SK-N-SH (cell line): ENCODE data around the gene OSGIN1. TPM values are rescaled to one million over a fixed set of nuclear protein-coding genes. Genes with fewer than 3 reads are reported as not detected.

Experiments
- CTCF ChIA-PET: fragments of 300-600, 350-600 bp; formaldehyde crosslinking; extraction: SDS; loops from one replicate; lab custom pipeline; 2021; lab: Yijun Ruan, JAX
- POLR2A ChIA-PET: fragments of 350-600 bp; sonication (Branson Sonifier 250); formaldehyde crosslinking; extraction: SDS; loops from one replicate; lab custom pipeline; 2020; ENCODE audit warnings: antibody characterized with exemption, inconsistent platforms; lab: Yijun Ruan, JAX
- DNase-seq: peaks from one replicate; pipeline ENCODE4 v3.0.0; 2012
- H2AFZ ChIP-seq: fragments of 200-600 bp; sonication (generic); 2 replicates; pipeline ENCODE4 v1.8.1; 2016; ENCODE audit warnings: antibody characterized with exemption, mild to moderate bottlenecking, low read depth
- H3F3A ChIP-seq: fragments of 200-600 bp; sonication (generic); replicated peaks from 2 replicates; pipeline ENCODE3; 2016; ENCODE audit warnings: antibody characterized with exemption, mild to moderate bottlenecking; ENCODE audit not compliant: insufficient read depth
- H3K27ac ChIP-seq, 2 experiments: fragments of 200-500 bp in 1 of 2; fragments of 200-600 bp in 1 of 2; sonication (Bioruptor generic) in 1 of 2; sonication (generic), shearing (Covaris generic) in 1 of 2; 2 replicates each; pipeline versions ENCODE4 v1.5.1 to v1.6.1; 2014 to 2016; ENCODE audit warnings: low read depth in 2 of 2, inconsistent platforms in 1 of 2, low read length in 1 of 2, mild to moderate bottlenecking in 1 of 2, mixed read lengths in 1 of 2
- H3K27me3 ChIP-seq: fragments of 200-600 bp; sonication (generic), shearing (Covaris generic); 2 replicates; pipeline ENCODE4 v1.6.1; 2016; ENCODE audit warnings: mixed run types; ENCODE audit not compliant: insufficient read depth
- H3K36me3 ChIP-seq, 2 experiments: fragments of 200-500 bp in 1 of 2; fragments of 200-600 bp in 1 of 2; sonication (Bioruptor generic) in 1 of 2; sonication (generic) in 1 of 2; replicated peaks in 1 of 2; 2 replicates each; pipeline versions ENCODE3 to v1.5.1; 2014 to 2016; ENCODE audit warnings: low read length in 1 of 2, mild to moderate bottlenecking in 1 of 2; ENCODE audit not compliant: insufficient read depth in 2 of 2, control insufficient read depth in 1 of 2
- H3K4me1 ChIP-seq, 2 experiments: fragments of 200-500 bp in 1 of 2; fragments of 200-600 bp in 1 of 2; sonication (Bioruptor generic) in 1 of 2; sonication (generic), shearing (Covaris generic) in 1 of 2; 2 replicates each; pipeline versions ENCODE4 v1.5.1 to v1.6.1; 2014 to 2016; ENCODE audit warnings: low read depth in 1 of 2, low read length in 1 of 2, mixed run types in 1 of 2; ENCODE audit not compliant: insufficient read depth in 2 of 2, control insufficient read depth in 1 of 2
- H3K4me2 ChIP-seq: fragments of 200-600 bp; sonication (generic), shearing (Covaris generic); 2 replicates; pipeline ENCODE4 v1.6.1; 2017; ENCODE audit warnings: mixed run types
- H3K4me3 ChIP-seq, 2 experiments: fragments of 200-500 bp in 1 of 2; fragments of 200-600 bp in 1 of 2; sonication (Bioruptor generic) in 1 of 2; sonication (generic), shearing (Covaris generic) in 1 of 2; 2 replicates each; pipeline versions ENCODE4 v1.5.1 to v1.8.1; 2014 to 2016; ENCODE audit warnings: low read depth in 2 of 2, inconsistent platforms in 1 of 2, low read length in 1 of 2, mild to moderate bottlenecking in 1 of 2, mixed read lengths in 1 of 2, moderate library complexity in 1 of 2
- H3K79me2 ChIP-seq: fragments of 200-600 bp; sonication (generic); 2 replicates; pipeline ENCODE4 v1.8.1; 2017; ENCODE audit warnings: mild to moderate bottlenecking; ENCODE audit not compliant: insufficient read depth
- H3K9ac ChIP-seq: fragments of 200-600 bp; sonication (generic); 2 replicates; pipeline ENCODE4 v1.6.1; 2017; ENCODE audit warnings: mixed run types
- H3K9me2 ChIP-seq: fragments of 200-600 bp; sonication (generic); 2 replicates; pipeline ENCODE4 v1.6.1; 2017; ENCODE audit warnings: mixed run types
- H3K9me3 ChIP-seq: fragments of 200-600 bp; sonication (generic); 2 replicates; pipeline ENCODE4 v1.6.1; 2017; ENCODE audit warnings: mixed run types, mild to moderate bottlenecking, moderate library complexity
- H4K20me1 ChIP-seq: fragments of 200-600 bp; sonication (generic); 2 replicates; pipeline ENCODE4 v1.6.1; 2017; ENCODE audit warnings: mild to moderate bottlenecking, mixed run types; ENCODE audit not compliant: insufficient read depth
- CHD2 ChIP-seq: fragments of 150-350 bp; IDR thresholded peaks from 2 replicates; pipeline ENCODE4 v1.6.1; 2018; ENCODE audit warnings: low read length; ENCODE audit not compliant: partially characterized antibody
- CTCF ChIP-seq: fragments of 200-600 bp; sonication (generic); IDR thresholded peaks from 2 replicates; pipeline ENCODE4 v1.6.1; 2017; ENCODE audit warnings: antibody characterized with exemption, mild to moderate bottlenecking, moderate library complexity
- ELF1 ChIP-seq: IDR thresholded peaks from 2 replicates; pipeline ENCODE4 v1.4.0; 2012
- EP300 ChIP-seq, 2 experiments: IDR thresholded peaks; 2 replicates each; pipeline versions ENCODE4 v1.4.0 to v1.6.1; 2012; ENCODE audit warnings: borderline replicate concordance in 1 of 2, low read depth in 1 of 2, low read length in 1 of 2
- EZH2phosphoT487 ChIP-seq: fragments of 200-600 bp; sonication (generic); IDR thresholded peaks from 2 replicates; pipeline ENCODE4 v1.6.1; 2017; ENCODE audit warnings: low read depth, mixed run types, mild to moderate bottlenecking, antibody characterized with exemption, moderate library complexity, borderline replicate concordance
- FOXJ3 ChIP-seq: sonication (generic); formaldehyde crosslinking; IDR thresholded peaks from 2 replicates; pipeline ENCODE4 v1.5.1; 2020; ENCODE audit warnings: mild to moderate bottlenecking, missing genetic modification reagents
- GABPA ChIP-seq: IDR thresholded peaks from 2 replicates; pipeline ENCODE4 v1.4.0; 2012; ENCODE audit warnings: low read depth, mild to moderate bottlenecking
- GATA2 ChIP-seq: sonication (generic); formaldehyde crosslinking; IDR thresholded peaks from 2 replicates; pipeline ENCODE4 v1.5.0; 2020; ENCODE audit warnings: mild to moderate bottlenecking, missing genetic modification reagents
- JUND ChIP-seq: IDR thresholded peaks from 2 replicates; pipeline ENCODE4 v1.4.0; 2012
- MXI1 ChIP-seq: IDR thresholded peaks from 2 replicates; pipeline ENCODE4 v1.6.1; 2012; ENCODE audit warnings: mild to moderate bottlenecking, low read depth, low read length, improper control_type of control experiment
- NFIC ChIP-seq: IDR thresholded peaks from 2 replicates; pipeline ENCODE4 v1.4.0; 2012; ENCODE audit warnings: borderline replicate concordance
- PBX3 ChIP-seq: IDR thresholded peaks from 2 replicates; pipeline ENCODE4; 2012
- POLR2AphosphoS5 ChIP-seq: IDR thresholded peaks from 2 replicates; pipeline ENCODE4 v1.6.1; 2012; ENCODE audit warnings: low read depth, low read length
- RXRA ChIP-seq: IDR thresholded peaks from 2 replicates; pipeline ENCODE4 v1.4.0; 2012; ENCODE audit warnings: low read depth, mild to moderate bottlenecking, borderline replicate concordance
- SIN3A ChIP-seq: IDR thresholded peaks from 2 replicates; pipeline ENCODE4 v1.6.1; 2012; ENCODE audit warnings: low read depth, mild to moderate bottlenecking, low read length, moderate library complexity, borderline replicate concordance
- SMC3 ChIP-seq: IDR thresholded peaks from 2 replicates; pipeline ENCODE4 v1.6.1; 2012; ENCODE audit warnings: low read depth, low read length, improper control_type of control experiment
- TCF12 ChIP-seq: IDR thresholded peaks from 2 replicates; pipeline ENCODE4 v1.4.0; 2012
- YY1 ChIP-seq: IDR thresholded peaks from 2 replicates; pipeline ENCODE4 v1.4.0; 2012; ENCODE audit warnings: low read depth, mild to moderate bottlenecking
- WGBS: methylation state at CpG from one replicate; pipeline ENCODE4 v1.1.6; 2017; ENCODE audit warnings: low lambda C conversion rate; 5-methylcytosine and 5-hydroxymethylcytosine counted together
- polyA plus RNA-seq, 3 experiments: library from polyadenylated mRNA; depleted of rRNA; stranded (reverse); fragments of >200 nt; gene quantifications; 2 replicates each; pipeline ENCODE4 v1.2.3, GENCODE V29; 2012
- TF ChIP-seq, protein P1 (sequence below): fragments of 150-350 bp; IDR thresholded peaks from 2 replicates; pipeline ENCODE4 v1.6.1; 2017; ENCODE audit warnings: antibody characterized with exemption, low read length, low read depth, borderline replicate concordance
- TF ChIP-seq, protein P2 (sequence below): IDR thresholded peaks from 2 replicates; pipeline ENCODE4 v1.4.0; 2012; ENCODE audit warnings: low read depth

Gene OSGIN1
- polyA plus RNA-seq, 1 of the 3 experiments (the other 2 are of a cell fraction) = 4.8 TPM

- no peaks in the 10 kb centered on the region for H3K9me2 ChIP-seq
- H4K20me1 ChIP-seq = peaks cover 10% of the 10 kb centered on the region; the same call in 1 of the 2 replicates
- peaks cover 3 to 13% of the 10 kb centered on the region in 2 experiments; a peak in 2 of 4 replicates for H3K4me1 ChIP-seq
- peaks cover 4 to 9% of the 10 kb centered on the region in 2 experiments for H3K36me3 ChIP-seq
- H3K4me2 ChIP-seq = no peak overlapping the region
- CTCF ChIA-PET = interaction anchor here (1.5 to 14.6 kb wide), 2 partner anchors 104 to 227 kb away, joined by 4 to 470 read pairs; partner anchors contain the start of gene TAF1C
- H3K9ac ChIP-seq = no peak overlapping the region
- 82% methylated on average over 12 of the region's 12 CpGs for WGBS
- no peak overlapping the region for H2AFZ ChIP-seq
- no peak for DNase-seq
- POLR2A ChIA-PET = no interaction called here
- no peak overlapping the region for H3K4me3 ChIP-seq
- no peak overlapping the region for H3K27ac ChIP-seq
- no peaks in the 10 kb centered on the region for H3K9me3 ChIP-seq
- no peaks in the 10 kb centered on the region for H3K79me2 ChIP-seq
- no peak for TF ChIP-seq YY1
- no peak for TF ChIP-seq JUND
- TF ChIP-seq POLR2AphosphoS5 = no peak
- no peak for TF ChIP-seq EZH2phosphoT487
- TF ChIP-seq MXI1 = no peak
- TF ChIP-seq RXRA = no peak
- TF ChIP-seq PBX3 = no peak
- TF ChIP-seq TCF12 = no peak
- no peak for TF ChIP-seq FOXJ3 (CRISPR knock-in tag)
- no peaks in the 10 kb centered on the region for H3K27me3 ChIP-seq
- H3F3A ChIP-seq = peaks cover 3% of the 10 kb centered on the region
These were observed 6.8 kb downstream of the OSGIN1 start for GRCh38 chr16:83959656-83960434.

GRCh38 chr16:83960521-83961249 is 7.6 kb downstream of the OSGIN1 start:
- Histone ChIP-seq H3K27me3 (no peaks in the 10 kb centered on the region), H3K9me2 (no peaks in the 10 kb centered on the region), H3K36me3 (peaks cover 4 to 9% of the 10 kb centered on the region in 2 experiments), H2AFZ (no peak overlapping the region), H3K27ac (no peak overlapping the region), H3K4me3 (no peak overlapping the region), H3K9me3 (no peaks in the 10 kb centered on the region), H3K9ac (no peak overlapping the region), H3K4me2 (no peak overlapping the region), H3K79me2 (no peaks in the 10 kb centered on the region), H3K4me1 (peaks cover 0 to 13% of the 10 kb centered on the region in 2 experiments; a peak in 1 of 4 replicates), H4K20me1 (peaks cover 8% of the 10 kb centered on the region; the same call in 1 of the 2 replicates), H3F3A (peaks cover 3% of the 10 kb centered on the region)
- ChIA-PET POLR2A (no interaction called here), CTCF (interaction anchor here (14.6 kb wide), 1 partner anchor 103 kb away, joined by 470 read pairs; no protein-coding TSS in a partner anchor)
- no peak for DNase-seq
- TF ChIP-seq, protein P1, sequence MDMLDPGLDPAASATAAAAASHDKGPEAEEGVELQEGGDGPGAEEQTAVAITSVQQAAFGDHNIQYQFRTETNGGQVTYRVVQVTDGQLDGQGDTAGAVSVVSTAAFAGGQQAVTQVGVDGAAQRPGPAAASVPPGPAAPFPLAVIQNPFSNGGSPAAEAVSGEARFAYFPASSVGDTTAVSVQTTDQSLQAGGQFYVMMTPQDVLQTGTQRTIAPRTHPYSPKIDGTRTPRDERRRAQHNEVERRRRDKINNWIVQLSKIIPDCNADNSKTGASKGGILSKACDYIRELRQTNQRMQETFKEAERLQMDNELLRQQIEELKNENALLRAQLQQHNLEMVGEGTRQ = no peak
- TF ChIP-seq CHD2 = no peak
- TF ChIP-seq EP300 (IDR thresholded peaks at IDR 0.05; ENCODE audit: borderline replicate concordance in 1 of 2, low read depth in 1 of 2, low read length in 1 of 2) = no peak
- TF ChIP-seq GATA2 (CRISPR knock-in tag) = no peak
- TF ChIP-seq TCF12 = no peak
- TF ChIP-seq SIN3A = no peak
- TF ChIP-seq, protein P2, sequence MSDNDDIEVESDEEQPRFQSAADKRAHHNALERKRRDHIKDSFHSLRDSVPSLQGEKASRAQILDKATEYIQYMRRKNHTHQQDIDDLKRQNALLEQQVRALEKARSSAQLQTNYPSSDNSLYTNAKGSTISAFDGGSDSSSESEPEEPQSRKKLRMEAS = no peak
- no peak for TF ChIP-seq ELF1
- TF ChIP-seq JUND = no peak
- TF ChIP-seq YY1 = no peak
- TF ChIP-seq RXRA = no peak
- TF ChIP-seq EZH2phosphoT487 = no peak
- no peak for TF ChIP-seq GABPA
- TF ChIP-seq CTCF = no peak
- no peak for TF ChIP-seq SMC3
- no peak for TF ChIP-seq POLR2AphosphoS5
- no peak for TF ChIP-seq FOXJ3 (CRISPR knock-in tag)
- no peak for TF ChIP-seq NFIC
- 94% methylated on average over 19 of the region's 29 CpGs for WGBS
